WTC11 (cell line): ENCODE results near the gene GDAP2. TPM values are rescaled to one million over a fixed set of nuclear protein-coding genes. Genes with fewer than 3 reads are reported as not detected.

Experiments
- ATAC-seq: fragments of 200-7000 bp; cut with Tn5 transposase; 2 replicates; pipeline ENCODE4 v1.10.0; 2021; ENCODE audit warnings: mild to moderate bottlenecking, moderate library complexity
- CTCF ChIA-PET: fragments of 300-600 bp; sonication (Branson Sonifier 250); formaldehyde crosslinking; loops from one replicate; lab custom pipeline; 2021; ENCODE audit warnings: antibody characterized with exemption; lab: Charles Lee
- POLR2A ChIA-PET: fragments of 350-600 bp; sonication (Branson Sonifier 250); formaldehyde crosslinking; loops from one replicate; lab custom pipeline; 2021; ENCODE audit warnings: antibody characterized with exemption; lab: Charles Lee
- DNase-seq: peaks from one replicate; pipeline ENCODE4 v3.0.0; 2021; ENCODE audit warnings: low spot score
- H3K27ac Mint-ChIP-seq: 2 replicates; pipeline ENCODE4 v1.8.0; 2021; ENCODE audit warnings: mixed read lengths
- H3K27me3 Mint-ChIP-seq: 2 replicates; pipeline ENCODE4 v1.8.0; 2021; ENCODE audit warnings: low read depth, mild to moderate bottlenecking, moderate library complexity, mixed read lengths
- H3K36me3 Mint-ChIP-seq: 2 replicates; pipeline ENCODE4 v1.8.0; 2021; ENCODE audit warnings: mixed read lengths
- H3K4me1 Mint-ChIP-seq: 2 replicates; pipeline ENCODE4 v1.8.0; 2022; ENCODE audit warnings: mixed read lengths
- H3K4me3 Mint-ChIP-seq: 2 replicates; pipeline ENCODE4 v1.8.0; 2021; ENCODE audit warnings: mild to moderate bottlenecking, moderate library complexity, mixed read lengths
- H3K9me3 Mint-ChIP-seq: 2 replicates; pipeline ENCODE4 v1.8.0; 2021; ENCODE audit warnings: mixed read lengths
- ARID4B ChIP-seq: sonication (generic); formaldehyde crosslinking; IDR thresholded peaks from 2 replicates; pipeline ENCODE4 v1.8.0; 2023; ENCODE audit warnings: missing genetic modification reagents, mild to moderate bottlenecking, borderline replicate concordance
- FOXP4 ChIP-seq: sonication (generic); formaldehyde crosslinking; IDR thresholded peaks from 2 replicates; pipeline ENCODE4 v1.8.0; 2022; ENCODE audit warnings: mild to moderate bottlenecking, missing genetic modification reagents
- GRHL2 ChIP-seq: fragments of 250-450 bp; sonication (Bioruptor Pico); IDR thresholded peaks from 2 replicates; pipeline ENCODE4 v1.8.0; 2022; ENCODE audit warnings: mild to moderate bottlenecking, moderate library complexity; ENCODE audit not compliant: insufficient replicate concordance, severe bottlenecking
- MXD4 ChIP-seq: fragments of 250-450 bp; sonication (Bioruptor Pico); IDR thresholded peaks from 2 replicates; pipeline ENCODE4 v1.8.0; 2021; ENCODE audit warnings: mild to moderate bottlenecking, moderate library complexity, borderline replicate concordance
- NFE2L1 ChIP-seq: sonication (generic); formaldehyde crosslinking; IDR thresholded peaks from 2 replicates; pipeline ENCODE4 v1.8.1; 2023; ENCODE audit warnings: missing genetic modification reagents
- PRDM15 ChIP-seq: sonication (generic); formaldehyde crosslinking; IDR thresholded peaks from 2 replicates; pipeline ENCODE4 v1.8.0; 2022; ENCODE audit warnings: missing genetic modification reagents
- SMAD3 ChIP-seq: sonication (generic); formaldehyde crosslinking; IDR thresholded peaks from 2 replicates; pipeline ENCODE4 v1.8.0; 2022; ENCODE audit warnings: missing genetic modification reagents, mild to moderate bottlenecking, borderline replicate concordance
- USF1 ChIP-seq: sonication (generic); formaldehyde crosslinking; IDR thresholded peaks from 2 replicates; pipeline ENCODE4 v1.8.0; 2022; ENCODE audit warnings: mild to moderate bottlenecking, missing genetic modification reagents
- ZNF423 ChIP-seq: fragments of 250-450 bp; sonication (Bioruptor Pico); IDR thresholded peaks from 2 replicates; pipeline ENCODE4 v2.1.2; 2022; ENCODE audit warnings: mild to moderate bottlenecking, moderate library complexity
- ZNF671 ChIP-seq: fragments of 250-450 bp; sonication (Bioruptor Pico); IDR thresholded peaks from 2 replicates; pipeline ENCODE4 v1.8.0; 2021; ENCODE audit warnings: mild to moderate bottlenecking
- total RNA-seq: library from RNA; stranded (reverse); gene quantifications from 3 replicates; pipeline ENCODE4 v1.2.3, GENCODE V29; 2021

The GDAP2 gene
- total RNA-seq, 1 experiment from 2014 or later, result 22.4 TPM

GRCh38 chr1:117976381-117976780, 47.0 kb upstream of the GDAP2 start:
- Mint-ChIP-seq H3K9me3 (no peaks in the 10 kb centered on the region), H3K4me3 (no peak overlapping the region), H3K27ac (no peak overlapping the region), H3K4me1 (0 out of 2 replicates have a peak, but pooled peaks cover 3% of the 10 kb centered on the region), H3K36me3 (no peaks in the 10 kb centered on the region), H3K27me3 (no peaks in the 10 kb centered on the region)
- CTCF ChIA-PET, result interaction anchor here (1.0 kb wide), 1 partner anchor 45 kb away, joined by 3 read pairs; no protein-coding TSS in a partner anchor
- ATAC-seq (no peak), DNase-seq (no peak)
- POLR2A ChIA-PET, result no interaction called here
- TF ChIP-seq SMAD3 (CRISPR knock-in tag) (no peak), ARID4B (CRISPR knock-in tag) (no peak), FOXP4 (CRISPR knock-in tag) (no peak), PRDM15 (CRISPR knock-in tag) (no peak)
- TF ChIP-seq, all 79 proteins: peak for 0

- Mint-ChIP-seq H3K27ac (no peak overlapping the region), H3K27me3 (no peaks in the 10 kb centered on the region), H3K36me3 (no peaks in the 10 kb centered on the region), H3K4me1 (peaks cover 19% of the 10 kb centered on the region)
- no peak for DNase-seq
- no peak for ATAC-seq
- no peak for TF ChIP-seq FOXP4 (CRISPR knock-in tag)
- TF ChIP-seq, all 79 proteins: peak for 0
- ChIA-PET POLR2A (no interaction called here), CTCF (no interaction called here)
- Mint-ChIP-seq H3K4me3 (no peak overlapping the region), H3K9me3 (no peaks in the 10 kb centered on the region)
These were observed 42.4 kb upstream of the GDAP2 start for GRCh38 chr1:117971777-117972176.

- Mint-ChIP-seq H3K4me1 (peaks cover 19% of the 10 kb centered on the region), H3K27me3 (no peaks in the 10 kb centered on the region), H3K4me3 (no peak overlapping the region), H3K36me3 (no peaks in the 10 kb centered on the region)
- no peak; the same call in 1 of the 2 replicates for ATAC-seq
- DNase-seq, result no peak
- CTCF ChIA-PET, result no interaction called here
- POLR2A ChIA-PET, result no interaction called here
- no peak for TF ChIP-seq ZNF423 (CRISPR knock-in tag)
- TF ChIP-seq GRHL2, result no peak
- TF ChIP-seq NFE2L1 (CRISPR knock-in tag), result no peak
- no peak for TF ChIP-seq MXD4 (CRISPR knock-in tag)
- TF ChIP-seq USF1 (CRISPR knock-in tag), result no peak
- TF ChIP-seq ZNF671, result no peak
- TF ChIP-seq, all 79 proteins: peak for 0
- H3K9me3 Mint-ChIP-seq, result no peaks in the 10 kb centered on the region
- H3K27ac Mint-ChIP-seq, result no peak overlapping the region
These were observed 40.8 kb upstream of the GDAP2 start for GRCh38 chr1:117970252-117970651.
